Activated T-cell treated with anti-CD3 and anti-CD28 coated beads, Interleukin-2, amount 50 U/mL, for 72 hours (primary cell): Measurements from ENCODE around the gene ANKRD40CL. TPM values are rescaled to one million over a fixed set of nuclear protein-coding genes. Genes with fewer than 3 reads are reported as not detected.
"Not testable (repeated sequence)": the region's sequence is repeated elsewhere in the genome, so short reads cannot be mapped to it uniquely, and the experiment has no call there.

Experiments
- ATAC-seq, 2 donors: fragments of 150-1000 bp; cut with Tn5 transposase; replicated peaks in 1 of 2; 2 replicates each; pipeline ENCODE4 v1.10.0; 2021; ENCODE audit warnings: moderate library complexity in 2 of 2, mild to moderate bottlenecking in 1 of 2
- DNase-seq, 2 donors: peaks; one replicate each; pipeline ENCODE4 v3.0.0; 2021 to 2022; ENCODE audit warnings: mixed read lengths in 1 of 2
- H3K27ac Mint-ChIP-seq: one replicate; pipeline ENCODE4 v1.8.0; 2022; ENCODE audit warnings: mild to moderate bottlenecking, moderate library complexity, mixed read lengths
- H3K27me3 Mint-ChIP-seq: one replicate; pipeline ENCODE4 v1.8.0; 2022; ENCODE audit warnings: low read depth, mixed read lengths
- H3K36me3 Mint-ChIP-seq, 2 donors: one replicate each; pipeline ENCODE4 v1.8.0; 2022; ENCODE audit warnings: mixed read lengths in 2 of 2, mild to moderate bottlenecking in 1 of 2; ENCODE audit not compliant: insufficient read depth in 2 of 2
- H3K4me1 Mint-ChIP-seq: one replicate; pipeline ENCODE4 v1.8.0; 2022; ENCODE audit warnings: low read depth, mixed read lengths
- H3K4me3 Mint-ChIP-seq, 2 donors: one replicate each; pipeline ENCODE4 v1.8.0; 2022; ENCODE audit warnings: mild to moderate bottlenecking in 2 of 2, mixed read lengths in 2 of 2, moderate library complexity in 2 of 2
- H3K9me3 Mint-ChIP-seq, 2 donors: one replicate each; pipeline ENCODE4 v1.8.0; 2022; ENCODE audit warnings: mixed read lengths in 2 of 2
- total RNA-seq, 2 donors: library from RNA; stranded (reverse); gene quantifications; one replicate each; pipeline ENCODE4 v1.2.3, GENCODE V29; 2022

The ANKRD40CL gene, protein sequence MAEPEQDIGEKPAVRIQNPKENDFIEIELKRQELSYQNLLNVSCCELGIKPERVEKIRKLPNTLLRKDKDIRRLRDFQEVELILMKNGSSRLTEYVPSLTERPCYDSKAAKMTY
- not detected for total RNA-seq

DNA sequence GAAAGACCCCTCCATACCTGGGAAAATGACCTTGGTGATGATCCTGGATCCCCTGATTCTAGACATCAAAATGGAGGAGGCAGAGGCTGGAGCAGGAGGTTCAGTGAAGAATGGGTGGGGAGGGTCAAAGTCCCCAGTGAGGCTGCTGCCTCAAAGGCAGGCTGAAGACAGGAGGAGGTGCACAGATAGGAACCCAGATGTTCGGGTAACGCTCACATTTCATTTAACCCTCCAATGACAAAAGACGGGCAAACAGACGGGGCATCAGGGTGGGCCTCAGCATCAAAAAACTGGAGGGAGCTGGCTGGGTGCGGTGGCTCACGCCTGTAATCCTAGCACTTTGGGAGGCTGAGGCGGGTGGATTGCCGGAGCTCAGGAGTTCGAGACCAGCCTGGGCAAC lies at the start of gene ANKRD40CL:
Gene ANKRD40CL, minus strand, starts transcription at position 73 of the 400 bp plus-strand sequence. CDS start 605 bp downstream, outside the sequence.
- no peak within 1 kb of the TSS for H3K4me3 Mint-ChIP-seq
- DNase-seq (no peak), ATAC-seq (no peak)
- peaks cover 10% of the 10 kb centered on the region for H3K27me3 Mint-ChIP-seq
- H3K9me3 Mint-ChIP-seq, result no peaks in the 10 kb centered on the region
- H3K27ac Mint-ChIP-seq, result no peak within 1 kb of the TSS
- peaks cover 12% of the 10 kb centered on the region for H3K4me1 Mint-ChIP-seq
- H3K36me3 Mint-ChIP-seq, result no peaks in the 10 kb centered on the region

- peaks cover 17% of the 10 kb centered on the region for H3K27me3 Mint-ChIP-seq
- DNase-seq, result no peak
- ATAC-seq, result no peak
- H3K4me3 Mint-ChIP-seq, result no peak overlapping the region
- no peaks in the 10 kb centered on the region for H3K36me3 Mint-ChIP-seq
- no peak overlapping the region for H3K27ac Mint-ChIP-seq
- H3K4me1 Mint-ChIP-seq, result peaks cover 16% of the 10 kb centered on the region
- H3K9me3 Mint-ChIP-seq, result no peaks in the 10 kb centered on the region
Measured at GRCh38 chr17:50816271-50816670, 49.0 kb upstream of the ANKRD40CL start.

GRCh38 chr17:50815400-50815799 lies 48.1 kb upstream of the ANKRD40CL start:
- H3K36me3 Mint-ChIP-seq, result no peaks in the 10 kb centered on the region
- peaks cover 17% of the 10 kb centered on the region for H3K27me3 Mint-ChIP-seq
- ATAC-seq (no peak), DNase-seq (no peak)
- H3K9me3 Mint-ChIP-seq, result no peaks in the 10 kb centered on the region
- no peak overlapping the region for H3K4me3 Mint-ChIP-seq
- peaks cover 16% of the 10 kb centered on the region for H3K4me1 Mint-ChIP-seq
- H3K27ac Mint-ChIP-seq, result no peak overlapping the region

- no peak overlapping the region for H3K27ac Mint-ChIP-seq
- H3K36me3 Mint-ChIP-seq, result no peaks in the 10 kb centered on the region
- no peak for DNase-seq
- peaks cover 9% of the 10 kb centered on the region for H3K27me3 Mint-ChIP-seq
- no peak overlapping the region for H3K4me3 Mint-ChIP-seq
- no peaks in the 10 kb centered on the region for H3K9me3 Mint-ChIP-seq
- no peak for ATAC-seq
- peaks cover 8% of the 10 kb centered on the region for H3K4me1 Mint-ChIP-seq
Measured at GRCh38 chr17:50813583-50813982, 46.3 kb upstream of the ANKRD40CL start.

DNA sequence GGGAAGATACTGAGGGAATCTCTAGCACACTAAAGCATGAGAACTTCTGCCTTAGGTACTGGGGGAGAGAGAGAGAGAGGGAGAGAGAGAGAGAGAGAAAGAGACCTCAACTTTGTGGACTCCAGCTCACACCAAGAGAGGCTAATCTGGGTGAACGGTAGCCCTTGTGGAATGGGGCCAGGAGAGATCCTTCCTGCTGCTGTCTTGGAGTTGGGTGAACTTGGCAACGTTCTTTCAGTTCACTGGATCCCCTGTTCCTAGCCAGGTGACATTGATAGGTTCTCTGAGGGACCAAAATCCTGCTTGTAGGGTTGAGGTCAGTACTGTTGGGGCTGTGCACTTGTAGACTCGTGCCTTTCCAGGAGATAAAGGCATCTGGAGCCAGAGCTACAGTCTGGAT lies 41.6 kb upstream of the ANKRD40CL start:
- Mint-ChIP-seq H3K9me3 (no peaks in the 10 kb centered on the region), H3K4me3 (no peak overlapping the region), H3K4me1 (no peaks in the 10 kb centered on the region), H3K36me3 (no peaks in the 10 kb centered on the region), H3K27me3 (no peaks in the 10 kb centered on the region), H3K27ac (no peak overlapping the region)
- no peak for DNase-seq
- no peak for ATAC-seq

DNA sequence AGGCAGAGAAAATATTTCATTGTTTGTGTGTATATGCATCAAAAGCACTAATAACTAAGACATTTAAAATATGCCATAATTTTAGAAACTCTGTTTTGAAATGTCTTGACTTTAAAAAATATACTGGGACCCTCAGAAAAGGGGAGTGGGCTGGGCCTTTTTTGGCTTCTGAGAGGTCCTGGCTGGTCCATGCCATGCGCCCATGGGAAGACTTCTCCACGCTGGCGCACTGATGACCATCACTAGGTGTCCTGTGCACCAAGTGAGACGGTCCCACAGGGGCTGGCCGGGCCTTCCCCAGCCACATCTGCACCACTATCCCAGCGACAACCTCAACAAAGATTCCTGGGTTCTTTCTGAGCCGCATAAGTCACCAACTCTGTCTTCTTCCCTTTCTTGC lies 41.1 kb upstream of the ANKRD40CL start:
- Mint-ChIP-seq H3K9me3 (no peaks in the 10 kb centered on the region), H3K4me3 (no peak overlapping the region), H3K4me1 (no peaks in the 10 kb centered on the region), H3K27ac (no peak overlapping the region), H3K27me3 (no peaks in the 10 kb centered on the region), H3K36me3 (no peaks in the 10 kb centered on the region)
- DNase-seq (no peak), ATAC-seq (no peak)

GRCh38 chr17:50807675-50808074 lies 40.4 kb upstream of the ANKRD40CL start:
- Mint-ChIP-seq H3K4me3 (no peak overlapping the region), H3K4me1 (no peaks in the 10 kb centered on the region), H3K9me3 (no peaks in the 10 kb centered on the region), H3K27me3 (no peaks in the 10 kb centered on the region), H3K36me3 (no peaks in the 10 kb centered on the region), H3K27ac (no peak overlapping the region)
- ATAC-seq (no peak), DNase-seq (no peak)

DNA sequence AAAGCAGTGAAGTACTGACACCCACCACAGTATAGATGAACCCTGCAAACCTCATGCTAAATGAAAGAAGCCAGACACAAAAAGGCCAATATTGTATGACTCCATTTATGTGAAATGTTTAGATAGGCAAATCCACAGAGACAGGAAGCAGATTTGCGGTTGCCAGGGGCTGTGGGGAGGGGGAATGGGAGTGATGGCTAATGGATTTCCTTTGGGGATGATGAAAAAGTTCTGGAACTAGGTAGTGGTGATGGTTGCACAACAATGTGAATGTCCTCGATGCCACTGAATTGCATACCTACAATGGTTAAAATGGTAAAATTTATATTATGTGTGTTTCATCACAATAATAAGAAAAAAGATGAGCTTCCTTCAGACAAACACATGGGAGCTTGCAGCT lies 39.7 kb upstream of the ANKRD40CL start:
- no peak for DNase-seq
- H3K36me3 Mint-ChIP-seq, result no peaks in the 10 kb centered on the region
- no peaks in the 10 kb centered on the region for H3K9me3 Mint-ChIP-seq
- H3K27ac Mint-ChIP-seq, result no peak overlapping the region
- no peaks in the 10 kb centered on the region for H3K4me1 Mint-ChIP-seq
- H3K27me3 Mint-ChIP-seq, result no peaks in the 10 kb centered on the region
- no peak overlapping the region for H3K4me3 Mint-ChIP-seq
- no peak for ATAC-seq

GRCh38 chr17:50806141-50806643 lies 38.9 kb upstream of the ANKRD40CL start:
- no peaks in the 10 kb centered on the region for H3K4me1 Mint-ChIP-seq
- H3K9me3 Mint-ChIP-seq, result no peaks in the 10 kb centered on the region
- no peaks in the 10 kb centered on the region for H3K27me3 Mint-ChIP-seq
- no peak overlapping the region for H3K4me3 Mint-ChIP-seq
- no peaks in the 10 kb centered on the region for H3K36me3 Mint-ChIP-seq
- ATAC-seq (no peak), DNase-seq (no peak)
- no peak overlapping the region for H3K27ac Mint-ChIP-seq

- H3K4me1 Mint-ChIP-seq, result no peaks in the 10 kb centered on the region
- ATAC-seq, result no peak
- H3K27ac Mint-ChIP-seq, result no peak overlapping the region
- no peak overlapping the region for H3K4me3 Mint-ChIP-seq
- H3K9me3 Mint-ChIP-seq, result no peaks in the 10 kb centered on the region
- H3K36me3 Mint-ChIP-seq, result no peaks in the 10 kb centered on the region
- DNase-seq, result no peak
- no peaks in the 10 kb centered on the region for H3K27me3 Mint-ChIP-seq
Measured at GRCh38 chr17:50805486-50805885, 38.2 kb upstream of the ANKRD40CL start.

GRCh38 chr17:50804749-50805475 lies 37.6 kb upstream of the ANKRD40CL start:
- not testable (repeated sequence) for H3K4me1 Mint-ChIP-seq, DNase-seq, H3K27me3 Mint-ChIP-seq, H3K9me3 Mint-ChIP-seq, ATAC-seq, H3K4me3 Mint-ChIP-seq, H3K36me3 Mint-ChIP-seq
- H3K27ac Mint-ChIP-seq, result peak overlapping the region; percentile 8

DNA sequence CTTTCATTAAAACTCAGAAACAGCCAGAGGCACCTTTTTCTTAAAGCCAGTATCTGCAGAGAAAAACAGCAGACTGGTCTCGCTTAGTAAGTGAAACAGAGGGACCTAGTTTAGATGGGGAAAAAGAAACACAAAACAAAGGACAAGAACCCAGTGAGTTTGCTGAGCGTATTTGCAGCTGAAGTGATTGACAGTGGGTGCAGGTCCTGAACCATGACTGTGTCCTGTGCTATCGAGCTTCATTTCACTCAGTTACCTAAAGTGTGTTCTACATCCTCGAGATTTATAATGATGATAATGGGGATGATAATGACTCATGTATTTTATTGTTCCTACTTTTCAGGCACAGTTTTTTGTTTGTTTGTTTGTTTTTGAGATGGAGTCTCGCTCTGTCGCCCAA lies 36.4 kb upstream of the ANKRD40CL start:
- Mint-ChIP-seq H3K4me3 (no peak overlapping the region), H3K9me3 (no peaks in the 10 kb centered on the region), H3K4me1 (no peaks in the 10 kb centered on the region), H3K27me3 (no peaks in the 10 kb centered on the region), H3K27ac (no peak overlapping the region), H3K36me3 (no peaks in the 10 kb centered on the region)
- ATAC-seq (no peak), DNase-seq (no peak)

DNA sequence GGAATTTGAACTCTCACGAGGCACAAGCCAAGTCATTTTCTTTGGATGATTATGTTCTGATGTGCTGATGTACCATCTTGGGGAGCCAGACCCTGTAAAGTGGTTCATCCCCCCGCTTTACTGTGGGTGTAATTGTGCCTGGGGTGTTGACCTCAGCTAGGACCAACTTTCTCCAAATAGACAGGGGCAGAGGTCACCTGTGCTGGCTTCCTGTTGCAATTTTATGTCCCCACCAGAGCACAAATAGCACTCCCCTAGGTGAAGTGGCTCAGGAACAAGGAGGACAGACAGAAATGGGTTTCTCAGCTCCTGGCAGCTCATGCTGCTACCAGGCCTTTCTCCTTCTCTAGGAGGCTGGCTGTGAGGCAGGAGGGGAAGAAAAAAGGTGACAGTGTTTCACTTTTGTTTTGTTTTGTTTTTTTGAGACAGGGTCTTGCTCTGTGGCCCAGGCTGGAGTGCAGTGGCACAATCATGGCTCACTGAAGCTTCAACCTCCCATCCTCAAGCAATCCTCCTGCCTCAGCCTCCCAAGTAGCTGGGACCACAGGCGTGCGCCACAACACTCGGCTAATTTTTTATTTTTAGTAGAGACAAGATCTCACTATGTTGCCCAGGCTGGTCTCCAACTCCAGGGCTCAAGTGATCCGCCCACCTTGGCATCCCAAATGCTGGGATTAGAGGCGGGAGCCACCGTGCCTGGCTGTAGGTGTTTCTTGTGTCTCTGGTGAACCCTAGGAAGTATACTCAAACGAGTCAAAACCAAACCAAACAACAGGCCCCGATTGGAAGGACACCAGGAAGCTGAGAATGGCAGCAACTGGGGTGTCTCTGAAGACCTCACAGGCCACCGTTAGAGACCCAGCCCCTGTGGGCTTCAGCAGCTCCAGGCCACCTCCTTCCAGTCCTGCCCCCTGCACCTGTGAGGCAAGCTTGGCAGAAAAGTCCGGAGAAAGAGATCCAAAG lies 35.6 kb upstream of the ANKRD40CL start:
- H3K27ac Mint-ChIP-seq, result no peak overlapping the region

More for the DNA sequence above, 35.6 kb upstream of the ANKRD40CL start:
- Mint-ChIP-seq H3K36me3 (no peaks in the 10 kb centered on the region), H3K4me3 (no peak overlapping the region), H3K4me1 (no peaks in the 10 kb centered on the region), H3K9me3 (no peaks in the 10 kb centered on the region), H3K27me3 (no peaks in the 10 kb centered on the region)
- ATAC-seq (no peak), DNase-seq (no peak)
